GM19452 (cell line): ENCODE results near the gene LGMN.

Experiments
- ATAC-seq: cut with Tn5 transposase; IDR thresholded peaks from one replicate; pipeline ENCODE4 v1.9.1; 2021; ENCODE audit not compliant: unreplicated experiment

Gene LGMN

GRCh38 chr14:92679246-92679645 is 69.2 kb downstream of the LGMN start:
- no peak for ATAC-seq

GRCh38 chr14:92678766-92679165 is 69.7 kb downstream of the LGMN start:
- ATAC-seq: no peak

GRCh38 chr14:92677955-92678354 is 70.5 kb downstream of the LGMN start:
- ATAC-seq: no peak

- peak; percentile 79 for ATAC-seq
Measured at GRCh38 chr14:92677087-92677668, 71.2 kb downstream of the LGMN start.

GRCh38 chr14:92676403-92677086 is 71.9 kb downstream of the LGMN start:
- ATAC-seq: no peak

- no peak for ATAC-seq
Measured at GRCh38 chr14:92675976-92676375, 72.5 kb downstream of the LGMN start.

- ATAC-seq: no peak
Measured at GRCh38 chr14:92675421-92675820, 73.0 kb downstream of the LGMN start.

GRCh38 chr14:92673601-92674150 is 74.8 kb downstream of the LGMN start:
- ATAC-seq: no peak

GRCh38 chr14:92670643-92671366 is 77.6 kb downstream of the LGMN start:
- ATAC-seq: no peak

GRCh38 chr14:92670160-92670559 is 78.3 kb downstream of the LGMN start:
- no peak for ATAC-seq

- peak; percentile 43 for ATAC-seq
Measured at GRCh38 chr14:92668276-92668973, 80.0 kb downstream of the LGMN start.

- no peak for ATAC-seq
Measured at GRCh38 chr14:92666251-92666650, 82.2 kb downstream of the LGMN start.

- ATAC-seq: no peak
Measured at GRCh38 chr14:92665661-92666110, 82.7 kb downstream of the LGMN start.

GRCh38 chr14:92663049-92663448 is 85.4 kb downstream of the LGMN start:
- ATAC-seq: no peak

GRCh38 chr14:92660571-92660970 is 87.9 kb downstream of the LGMN start:
- no peak for ATAC-seq

GRCh38 chr14:92659765-92660561 is 88.5 kb downstream of the LGMN start:
- no peak for ATAC-seq

GRCh38 chr14:92658684-92659083 is 89.7 kb downstream of the LGMN start:
- no peak for ATAC-seq

GRCh38 chr14:92658160-92658559 is 90.3 kb downstream of the LGMN start:
- ATAC-seq: no peak

GRCh38 chr14:92657457-92658142 is 90.8 kb downstream of the LGMN start:
- ATAC-seq: no peak
